PC-9 (cell line): ENCODE measurements around the gene SAMSN1. TPM values are rescaled to one million over a fixed set of nuclear protein-coding genes. Genes with fewer than 3 reads are reported as not detected.

Source experiments
- BruUV-seq: library from RNA; stranded (reverse); fragments of 400-500 nt; replicated peaks from 2 replicates; lab custom pipeline; 2021; lab: Mats Ljungman, UMichigan
- CTCF ChIA-PET: fragments of 300-600 bp; sonication (Branson Sonifier 250); formaldehyde crosslinking; loops from one replicate; lab custom pipeline; 2022; ENCODE audit warnings: antibody characterized with exemption; lab: Charles Lee
- POLR2A ChIA-PET: fragments of 300-600 bp; sonication (Branson Sonifier 250); formaldehyde crosslinking; loops from one replicate; lab custom pipeline; 2022; ENCODE audit warnings: antibody characterized with exemption; ENCODE audit not compliant: unreplicated experiment; lab: Charles Lee
- DNase-seq, 2 experiments: peaks; one replicate each; pipeline versions ENCODE4 v3.0.0 to v3.0.0-alpha.2; 2015 to 2022; ENCODE audit warnings: mixed read lengths in 1 of 2
- H2AFZ ChIP-seq: fragments of 200-600 bp; sonication (generic); 2 replicates; pipeline ENCODE4 v1.8.1; 2017; ENCODE audit warnings: antibody characterized with exemption
- H3F3A ChIP-seq: fragments of 200-600 bp; sonication (generic); 2 replicates; pipeline ENCODE4 v1.8.1; 2017; ENCODE audit warnings: antibody characterized with exemption, mild to moderate bottlenecking, low read depth; ENCODE audit not compliant: insufficient read depth
- H3K27ac ChIP-seq: fragments of 200-600 bp; sonication (generic); 2 replicates; pipeline ENCODE4 v1.6.1; 2016; ENCODE audit warnings: mixed run types
- H3K27me3 ChIP-seq: fragments of 200-600 bp; sonication (generic); 2 replicates; pipeline ENCODE4 v1.6.1; 2016; ENCODE audit warnings: low read depth, mixed run types; ENCODE audit not compliant: insufficient read depth
- H3K36me3 ChIP-seq: fragments of 200-600 bp; sonication (generic); 2 replicates; pipeline ENCODE4 v1.6.1; 2016; ENCODE audit warnings: low read depth, mixed run types
- H3K4me1 ChIP-seq: fragments of 200-600 bp; sonication (generic); replicated peaks from 2 replicates; pipeline ENCODE4 v1.6.1; 2016; ENCODE audit warnings: mixed run types; ENCODE audit not compliant: insufficient read depth
- H3K4me2 ChIP-seq: fragments of 200-600 bp; sonication (generic); 2 replicates; pipeline ENCODE4 v1.6.1; 2017; ENCODE audit warnings: mixed run types
- H3K4me3 ChIP-seq: fragments of 200-600 bp; sonication (generic); 2 replicates; pipeline ENCODE4 v1.6.1; 2016; ENCODE audit warnings: mixed run types
- H3K79me2 ChIP-seq: fragments of 200-600 bp; sonication (generic); 2 replicates; pipeline ENCODE4 v1.6.1; 2017; ENCODE audit warnings: low read depth, mixed run types
- H3K9me2 ChIP-seq: fragments of 200-600 bp; sonication (generic); 2 replicates; pipeline ENCODE4 v1.8.1; 2017; ENCODE audit warnings: mild to moderate bottlenecking; ENCODE audit not compliant: insufficient read depth
- H3K9me3 ChIP-seq: fragments of 200-600 bp; sonication (generic); 2 replicates; pipeline ENCODE4 v1.8.1; 2016; ENCODE audit warnings: low read depth; ENCODE audit not compliant: insufficient read depth
- H4K20me1 ChIP-seq: fragments of 200-600 bp; sonication (generic); 2 replicates; pipeline ENCODE4 v1.8.1; 2017; ENCODE audit not compliant: insufficient read depth
- EZH2 ChIP-seq: fragments of 200-600 bp; sonication (generic); IDR thresholded peaks from 2 replicates; pipeline ENCODE4 v1.8.0; 2017; ENCODE audit warnings: antibody characterized with exemption, low read depth
- intact Hi-C: fragments of 100-400 bp; cut with micrococcal nuclease; formaldehyde crosslinking; loops from one replicate; pipeline ENCODE4 v1.10.0; 2022; ENCODE audit not compliant: unreplicated experiment
- total RNA-seq: library from RNA; stranded (reverse); gene quantifications from 2 replicates; pipeline ENCODE4 v1.2.3, GENCODE V29; 2021
- TF ChIP-seq, protein P1 (sequence below): fragments of 200-600 bp; sonication (generic); conservative IDR thresholded peaks from 2 replicates; pipeline ENCODE4 v1.6.1; 2017; ENCODE audit warnings: mixed run types, antibody characterized with exemption, mild to moderate bottlenecking, moderate library complexity

SAMSN1 gene
- total RNA-seq, 1 experiment from 2014 or later = 0.41 TPM

DNA sequence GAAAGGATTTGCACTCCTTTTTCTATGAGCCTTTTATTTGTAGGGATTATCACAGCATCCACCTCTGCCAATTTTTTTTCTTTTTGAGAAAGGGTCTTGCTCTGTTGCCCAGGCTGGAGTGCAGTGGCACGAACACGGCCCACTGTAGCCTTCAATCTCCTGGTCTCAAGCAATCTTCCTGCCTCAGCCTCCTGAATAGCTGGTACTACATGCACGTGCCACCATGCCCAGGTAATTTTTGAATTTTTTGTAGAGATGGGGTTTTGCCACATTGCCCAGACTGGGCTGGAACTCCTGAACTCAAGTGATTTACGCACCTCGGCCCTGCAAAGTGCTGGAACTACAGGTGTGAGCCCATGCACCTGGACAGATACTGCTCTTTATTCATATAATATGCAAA, 2.1 kb downstream of the SAMSN1 start:
- BruUV-seq = no TSS peak
- Histone ChIP-seq H3F3A (no peaks in the 10 kb centered on the region), H3K27me3 (no peaks in the 10 kb centered on the region), H3K79me2 (no peaks in the 10 kb centered on the region), H4K20me1 (no peaks in the 10 kb centered on the region), H3K36me3 (no peaks in the 10 kb centered on the region), H3K4me2 (no peak overlapping the region), H3K4me1 (no peaks in the 10 kb centered on the region), H3K9me3 (no peaks in the 10 kb centered on the region), H3K9me2 (no peaks in the 10 kb centered on the region), H3K27ac (no peak overlapping the region), H2AFZ (no peak overlapping the region), H3K4me3 (no peak overlapping the region)
- POLR2A ChIA-PET = no interaction called here
- no peak for DNase-seq
- CTCF ChIA-PET = no interaction called here
- TF ChIP-seq, protein P1, sequence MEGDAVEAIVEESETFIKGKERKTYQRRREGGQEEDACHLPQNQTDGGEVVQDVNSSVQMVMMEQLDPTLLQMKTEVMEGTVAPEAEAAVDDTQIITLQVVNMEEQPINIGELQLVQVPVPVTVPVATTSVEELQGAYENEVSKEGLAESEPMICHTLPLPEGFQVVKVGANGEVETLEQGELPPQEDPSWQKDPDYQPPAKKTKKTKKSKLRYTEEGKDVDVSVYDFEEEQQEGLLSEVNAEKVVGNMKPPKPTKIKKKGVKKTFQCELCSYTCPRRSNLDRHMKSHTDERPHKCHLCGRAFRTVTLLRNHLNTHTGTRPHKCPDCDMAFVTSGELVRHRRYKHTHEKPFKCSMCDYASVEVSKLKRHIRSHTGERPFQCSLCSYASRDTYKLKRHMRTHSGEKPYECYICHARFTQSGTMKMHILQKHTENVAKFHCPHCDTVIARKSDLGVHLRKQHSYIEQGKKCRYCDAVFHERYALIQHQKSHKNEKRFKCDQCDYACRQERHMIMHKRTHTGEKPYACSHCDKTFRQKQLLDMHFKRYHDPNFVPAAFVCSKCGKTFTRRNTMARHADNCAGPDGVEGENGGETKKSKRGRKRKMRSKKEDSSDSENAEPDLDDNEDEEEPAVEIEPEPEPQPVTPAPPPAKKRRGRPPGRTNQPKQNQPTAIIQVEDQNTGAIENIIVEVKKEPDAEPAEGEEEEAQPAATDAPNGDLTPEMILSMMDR = no peak
- TF ChIP-seq EZH2 = no peak
- intact Hi-C loops = no loop called here

DNA sequence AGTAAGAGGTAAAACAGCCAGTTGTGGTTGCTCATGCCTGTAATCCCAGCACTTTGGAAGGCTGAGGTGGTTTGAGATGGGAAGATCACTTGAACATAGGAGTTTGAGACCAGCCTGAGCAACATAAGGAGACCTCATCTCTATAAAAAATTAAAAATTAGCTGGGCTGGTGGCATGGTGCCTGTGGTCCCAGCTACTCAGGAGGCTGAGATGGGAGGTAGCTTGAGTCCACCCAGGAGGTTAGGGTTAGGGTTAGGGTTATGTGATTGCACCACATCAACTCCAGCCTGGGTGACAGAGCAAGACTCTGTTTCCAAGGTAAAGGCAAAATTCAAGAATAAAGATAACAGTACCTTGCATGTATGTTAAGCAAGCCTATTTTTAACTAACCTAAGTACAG, 3.5 kb downstream of the SAMSN1 start:
- CTCF ChIA-PET = no interaction called here

DNA sequence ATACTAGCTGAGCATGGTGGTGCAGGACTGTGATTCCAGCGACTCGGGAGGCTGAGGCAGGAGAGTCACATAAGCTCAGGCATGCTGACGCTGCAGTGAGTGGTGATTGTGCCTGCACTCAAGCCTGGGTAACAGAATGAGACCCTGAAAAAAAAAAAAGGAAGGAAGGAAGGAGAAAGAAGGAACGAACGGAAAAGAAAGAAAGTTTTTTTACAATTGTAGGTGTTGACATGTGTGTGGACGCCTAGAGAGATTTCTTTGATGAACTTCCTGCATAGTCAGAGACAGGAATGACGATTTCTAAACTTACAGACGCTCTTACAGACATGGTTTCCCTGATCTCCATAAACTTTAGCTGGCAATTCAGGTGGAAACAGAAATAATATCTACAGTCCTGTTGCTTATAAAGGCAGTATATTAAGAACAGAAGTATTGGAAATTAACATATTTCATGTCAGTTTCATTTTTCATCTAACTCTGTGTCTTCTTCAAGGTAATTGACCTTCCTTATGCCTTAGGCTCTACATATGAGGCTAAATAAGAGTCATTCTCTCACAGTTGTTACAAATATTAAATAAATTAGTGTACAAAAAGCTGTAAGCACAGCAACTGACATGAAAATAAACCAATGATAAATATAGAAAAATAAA, 4.1 kb downstream of the SAMSN1 start:
- BruUV-seq = no TSS peak
- Histone ChIP-seq H3K27ac (no peak overlapping the region), H3K4me1 (no peaks in the 10 kb centered on the region), H3K36me3 (no peaks in the 10 kb centered on the region), H3K4me3 (no peak overlapping the region), H3K9me2 (no peaks in the 10 kb centered on the region), H3K4me2 (no peak overlapping the region), H3F3A (no peaks in the 10 kb centered on the region), H4K20me1 (no peaks in the 10 kb centered on the region), H3K9me3 (no peaks in the 10 kb centered on the region; the same call in 1 of the 2 replicates), H3K79me2 (no peaks in the 10 kb centered on the region), H3K27me3 (no peaks in the 10 kb centered on the region), H2AFZ (no peak overlapping the region)
- ChIA-PET CTCF (interaction anchor here (0.8 kb wide), 1 partner anchor 260 kb away, joined by 19 read pairs; no protein-coding TSS in a partner anchor), POLR2A (no interaction called here)
- TF ChIP-seq, protein P1 = no peak
- TF ChIP-seq EZH2 = no peak
- intact Hi-C loops = no loop called here
- no peak for DNase-seq

More for the DNA sequence above, 3.5 kb downstream of the SAMSN1 start:
- Histone ChIP-seq H3K36me3 (no peaks in the 10 kb centered on the region), H3K4me2 (no peak overlapping the region), H3K27ac (no peak overlapping the region), H3K27me3 (no peaks in the 10 kb centered on the region), H3K79me2 (no peaks in the 10 kb centered on the region), H3F3A (no peaks in the 10 kb centered on the region), H3K9me2 (no peaks in the 10 kb centered on the region), H2AFZ (no peak overlapping the region), H4K20me1 (no peaks in the 10 kb centered on the region), H3K4me1 (no peaks in the 10 kb centered on the region), H3K4me3 (no peak overlapping the region), H3K9me3 (no peaks in the 10 kb centered on the region; the same call in 1 of the 2 replicates)
- intact Hi-C loops = no loop called here
- no TSS peak for BruUV-seq
- no peak for DNase-seq
- POLR2A ChIA-PET = no interaction called here
- no peak for TF ChIP-seq EZH2
- TF ChIP-seq, protein P1 = no peak
